Suprapubic skin (tissue), 4 donors: Measurements from ENCODE around the gene CDC6. TPM values are rescaled to one million over a fixed set of nuclear protein-coding genes. Genes with fewer than 3 reads are reported as not detected.

Experiments used
- DNase-seq, 2 donors: peaks; one replicate each; pipeline ENCODE4 v3.0.0-alpha.2; 2019; ENCODE audit warnings: low spot score in 2 of 2
- H3K27ac ChIP-seq: fragments of 200-600 bp; sonication (generic); one replicate; pipeline ENCODE4 v1.5.1; 2019
- H3K27me3 ChIP-seq: fragments of 200-600 bp; sonication (generic); one replicate; pipeline ENCODE4 v1.5.1; 2019
- H3K36me3 ChIP-seq: fragments of 200-600 bp; sonication (generic); one replicate; pipeline ENCODE4 v1.5.1; 2019
- H3K4me1 ChIP-seq: fragments of 200-600 bp; sonication (generic); one replicate; pipeline ENCODE4 v1.5.1; 2019
- H3K4me3 ChIP-seq: fragments of 200-600 bp; sonication (generic); one replicate; pipeline ENCODE4 v1.5.1; 2019; ENCODE audit warnings: mild to moderate bottlenecking
- H3K9me3 ChIP-seq: fragments of 200-600 bp; sonication (generic); one replicate; pipeline ENCODE4 v1.5.1; 2019
- CTCF ChIP-seq, 2 donors: fragments of 200-600 bp in 1 of 2; fragments of 450-650 bp in 1 of 2; sonication (generic) in 1 of 2; IDR thresholded peaks; one replicate each; pipeline ENCODE4 v1.5.1; 2016 to 2019; ENCODE audit warnings: antibody characterized with exemption in 2 of 2, mild to moderate bottlenecking in 1 of 2, moderate library complexity in 1 of 2
- EP300 ChIP-seq: sonication (generic); formaldehyde crosslinking; IDR thresholded peaks from one replicate; pipeline ENCODE4 v1.6.1; 2017; ENCODE audit warnings: antibody characterized with exemption
- POLR2A ChIP-seq, 2 donors: fragments of 450-650 bp; IDR thresholded peaks; one replicate each; pipeline ENCODE4 v1.6.1; 2017; ENCODE audit warnings: antibody characterized with exemption in 2 of 2, mild to moderate bottlenecking in 2 of 2, moderate library complexity in 2 of 2
- POLR2AphosphoS5 ChIP-seq, 3 donors: sonication (generic); formaldehyde crosslinking; IDR thresholded peaks; one replicate each; pipeline ENCODE4 v1.6.1; 2017; ENCODE audit warnings: antibody characterized with exemption in 3 of 3
- WGBS: methylation state at CpG from one replicate; pipeline ENCODE4 v1.1.5; 2018; 5-methylcytosine and 5-hydroxymethylcytosine counted together
- total RNA-seq, 4 donors: library from RNA; depleted of rRNA; stranded (reverse); fragments of >200 nt; gene quantifications; one replicate each; pipeline ENCODE4 v1.1.0, GENCODE V29; 2016

CDC6 gene
- total RNA-seq, 4 donors from 2014 or later: 2.7 to 5.3 (median 3.3) TPM

GRCh38 chr17:40278414-40278813, 9.3 kb upstream of the CDC6 start:
- TF ChIP-seq CTCF (IDR thresholded peaks at IDR 0.05) (no peak), EP300 (no peak), POLR2A (IDR thresholded peaks at IDR 0.05) (no peak), POLR2AphosphoS5 (IDR thresholded peaks at IDR 0.05) (no peak)
- 80% methylated on average over 1 of the region's 1 CpG for WGBS
- no peak for DNase-seq
- H3K27me3 ChIP-seq: no peaks in the 10 kb centered on the region
- H3K9me3 ChIP-seq: no peaks in the 10 kb centered on the region
- H3K4me1 ChIP-seq: peaks cover 3% of the 10 kb centered on the region
- no peak overlapping the region for H3K4me3 ChIP-seq
- no peak overlapping the region for H3K27ac ChIP-seq
- peaks cover 82% of the 10 kb centered on the region for H3K36me3 ChIP-seq

GRCh38 chr17:40279402-40279801, 8.3 kb upstream of the CDC6 start:
- DNase-seq: no peak
- no peak overlapping the region for H3K4me3 ChIP-seq
- no peaks in the 10 kb centered on the region for H3K9me3 ChIP-seq
- TF ChIP-seq EP300 (no peak), POLR2A (IDR thresholded peaks at IDR 0.05) (no peak), POLR2AphosphoS5 (IDR thresholded peaks at IDR 0.05) (no peak), CTCF (IDR thresholded peaks at IDR 0.05) (no peak)
- no peak overlapping the region for H3K27ac ChIP-seq
- peaks cover 73% of the 10 kb centered on the region for H3K36me3 ChIP-seq
- no peaks in the 10 kb centered on the region for H3K27me3 ChIP-seq
- WGBS: 87% methylated on average over 4 of the region's 4 CpGs
- H3K4me1 ChIP-seq: peaks cover 13% of the 10 kb centered on the region

- no peaks in the 10 kb centered on the region for H3K27me3 ChIP-seq
- no peak overlapping the region for H3K27ac ChIP-seq
- DNase-seq: no peak
- no peaks in the 10 kb centered on the region for H3K9me3 ChIP-seq
- peaks cover 20% of the 10 kb centered on the region for H3K4me1 ChIP-seq
- TF ChIP-seq EP300 (no peak), CTCF (IDR thresholded peaks at IDR 0.05) (no peak), POLR2AphosphoS5 (IDR thresholded peaks at IDR 0.05) (no peak)
- H3K4me3 ChIP-seq: no peak overlapping the region
- WGBS: 84% methylated on average over 2 of the region's 2 CpGs
- H3K36me3 ChIP-seq: peaks cover 52% of the 10 kb centered on the region
Observed at GRCh38 chr17:40281663-40282062, 6.0 kb upstream of the CDC6 start.

- no peak for DNase-seq
- H3K36me3 ChIP-seq: peaks cover 32% of the 10 kb centered on the region
- no peaks in the 10 kb centered on the region for H3K27me3 ChIP-seq
- peaks cover 34% of the 10 kb centered on the region for H3K4me1 ChIP-seq
- 39% methylated on average over 2 of the region's 2 CpGs for WGBS
- H3K27ac ChIP-seq: peak overlapping the region; percentile 79
- H3K9me3 ChIP-seq: no peaks in the 10 kb centered on the region
- no peak for TF ChIP-seq EP300
- TF ChIP-seq POLR2AphosphoS5 (IDR thresholded peaks at IDR 0.05): no peak
- TF ChIP-seq POLR2A (IDR thresholded peaks at IDR 0.05): no peak
- no peak for TF ChIP-seq CTCF (IDR thresholded peaks at IDR 0.05)
- no peak overlapping the region for H3K4me3 ChIP-seq
Observed at GRCh38 chr17:40283662-40284061, 4.0 kb upstream of the CDC6 start.

- Histone ChIP-seq H3K36me3 (peaks cover 27% of the 10 kb centered on the region), H3K27me3 (no peaks in the 10 kb centered on the region), H3K4me1 (peaks cover 37% of the 10 kb centered on the region), H3K9me3 (no peaks in the 10 kb centered on the region), H3K27ac (peak overlapping the region; percentile 79), H3K4me3 (no peak overlapping the region)
- DNase-seq: no peak
- no peak for TF ChIP-seq CTCF (IDR thresholded peaks at IDR 0.05)
- peak in 1 of 3 donors; percentile 18 for TF ChIP-seq POLR2AphosphoS5 (IDR thresholded peaks at IDR 0.05)
- whole genome bisulfite sequencing: 21% methylated on average over 2 of the region's 2 CpGs
Observed at GRCh38 chr17:40284085-40284713, 3.5 kb upstream of the CDC6 start.
